Keratinocyte (primary cell): ENCODE data around the gene PSMC1.
A peak's percentile ranks its signal among the peaks of the same experiment; 100 is the strongest.

Experiments used
- EZH2 ChIP-seq: IDR thresholded peaks from one replicate; pipeline ENCODE4 v1.6.1; 2012; ENCODE audit warnings: inconsistent platforms, mild to moderate bottlenecking, low read length, moderate library complexity
- TF ChIP-seq, protein P1 (sequence below), 3 experiments: IDR thresholded peaks in 1 of 3; conservative IDR thresholded peaks in 1 of 3; optimal IDR thresholded peaks in 1 of 3; 2 replicates in 2 of 3; 3 replicates in 1 of 3; pipeline versions ENCODE3 to v1.5.1; 2011; ENCODE audit warnings: low read length in 3 of 3, mild to moderate bottlenecking in 3 of 3, moderate library complexity in 2 of 3, control low read depth in 1 of 3, inconsistent platforms in 1 of 3; ENCODE audit not compliant: insufficient read depth in 2 of 3; ENCODE audit errors: extremely low read depth in 1 of 3

DNA sequence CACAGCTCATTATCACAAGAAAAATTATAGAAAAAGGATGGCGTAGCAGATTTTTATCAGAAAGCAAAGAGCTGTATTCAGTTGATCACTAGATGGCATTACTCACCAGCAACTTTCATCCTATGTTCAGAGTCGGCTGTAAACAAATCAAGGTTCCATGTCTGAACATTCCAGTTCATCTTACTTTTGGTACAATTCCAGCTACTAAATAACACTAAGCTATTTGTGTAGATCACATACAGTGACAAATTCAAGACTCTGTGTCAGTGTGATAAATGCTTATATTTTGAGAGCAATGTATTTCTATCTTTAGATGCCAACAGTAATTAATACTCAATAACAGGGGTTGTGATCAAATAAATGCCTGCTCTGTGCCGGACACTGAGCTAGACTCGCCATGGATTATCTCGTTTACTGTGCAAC lies 45.3 kb downstream of the PSMC1 start:
- TF ChIP-seq, protein P1, sequence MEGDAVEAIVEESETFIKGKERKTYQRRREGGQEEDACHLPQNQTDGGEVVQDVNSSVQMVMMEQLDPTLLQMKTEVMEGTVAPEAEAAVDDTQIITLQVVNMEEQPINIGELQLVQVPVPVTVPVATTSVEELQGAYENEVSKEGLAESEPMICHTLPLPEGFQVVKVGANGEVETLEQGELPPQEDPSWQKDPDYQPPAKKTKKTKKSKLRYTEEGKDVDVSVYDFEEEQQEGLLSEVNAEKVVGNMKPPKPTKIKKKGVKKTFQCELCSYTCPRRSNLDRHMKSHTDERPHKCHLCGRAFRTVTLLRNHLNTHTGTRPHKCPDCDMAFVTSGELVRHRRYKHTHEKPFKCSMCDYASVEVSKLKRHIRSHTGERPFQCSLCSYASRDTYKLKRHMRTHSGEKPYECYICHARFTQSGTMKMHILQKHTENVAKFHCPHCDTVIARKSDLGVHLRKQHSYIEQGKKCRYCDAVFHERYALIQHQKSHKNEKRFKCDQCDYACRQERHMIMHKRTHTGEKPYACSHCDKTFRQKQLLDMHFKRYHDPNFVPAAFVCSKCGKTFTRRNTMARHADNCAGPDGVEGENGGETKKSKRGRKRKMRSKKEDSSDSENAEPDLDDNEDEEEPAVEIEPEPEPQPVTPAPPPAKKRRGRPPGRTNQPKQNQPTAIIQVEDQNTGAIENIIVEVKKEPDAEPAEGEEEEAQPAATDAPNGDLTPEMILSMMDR (optimal IDR thresholded peaks at IDR 0.05 in 1 of 3, IDR thresholded peaks at IDR 0.05 in 1 of 3, conservative IDR thresholded peaks at IDR 0.05 in 1 of 3; ENCODE audit: extremely low read depth in 1 of 3, insufficient read depth in 2 of 3, low read length in 3 of 3): peak in 2 of 3 experiments; percentile 51 to 56
- TF ChIP-seq EZH2: no peak
